Measurements from ENCODE around the gene ZSCAN20. TPM values are rescaled to one million over a fixed set of nuclear protein-coding genes. Genes with fewer than 3 reads are reported as not detected.

Gene ZSCAN20
- total and polyA plus RNA-seq, 9 of the 15 experiments (the other 6 are each of a cell fraction or from before 2014, with no cell fraction given), result 0.36 to 3.3 (median 2.0) TPM

DNA sequence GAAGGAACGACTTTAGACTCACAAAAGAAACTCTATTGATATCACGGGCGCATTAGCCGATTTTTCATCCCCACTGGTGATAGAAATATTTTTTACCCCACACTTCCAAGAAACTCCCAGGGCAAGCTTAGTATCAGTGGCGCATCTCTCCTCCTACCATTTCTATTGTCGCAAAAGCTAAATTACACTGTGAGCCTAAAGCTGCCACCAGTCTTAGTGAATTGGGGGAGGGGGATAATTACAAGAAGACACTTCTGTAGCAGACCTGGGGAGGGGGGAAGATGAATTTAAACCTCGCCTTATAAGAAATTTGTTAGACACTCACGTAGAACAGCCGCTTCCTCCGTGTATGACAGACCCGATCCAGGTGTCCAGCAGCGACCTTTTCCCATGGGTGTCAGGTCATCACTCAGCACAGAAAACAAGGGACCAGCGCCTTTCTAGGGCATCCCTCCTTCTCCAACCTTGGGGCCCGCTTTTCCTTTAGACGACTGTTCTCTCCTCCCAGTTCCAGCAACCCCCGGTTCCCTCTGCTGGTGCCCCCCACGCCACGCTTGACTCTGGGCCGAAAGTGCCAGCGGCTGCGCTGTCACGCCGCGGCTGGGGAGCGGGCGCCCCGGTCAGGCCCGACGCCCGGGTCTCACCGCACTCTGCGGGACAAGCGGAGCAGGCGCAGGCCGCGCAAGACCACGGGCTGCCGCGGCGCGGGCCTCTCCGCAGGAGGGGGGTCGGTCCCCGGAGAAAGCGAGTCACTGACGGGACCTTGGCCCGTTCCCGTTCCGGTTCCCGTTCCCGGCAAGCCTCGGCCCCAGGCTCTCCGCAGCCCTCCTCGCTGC is 42.4 kb upstream of the ZSCAN20 start (continued):
- no peak for TF ChIP-seq ZNF143 (CRISPR knock-in tag; IDR thresholded peaks at IDR 0.05)
- TF ChIP-seq MGA (IDR thresholded peaks at IDR 0.05), result no peak
- TF ChIP-seq ZBTB33 (CRISPR knock-in tag; IDR thresholded peaks at IDR 0.05), result no peak
- TF ChIP-seq ZNF263 (CRISPR knock-in tag; IDR thresholded peaks at IDR 0.05; ENCODE audit: borderline replicate concordance), result no peak
- TF ChIP-seq NRF1 (conservative IDR thresholded peaks at IDR 0.05 in 1 of 2, IDR thresholded peaks at IDR 0.05 in 1 of 2), result no peak; a peak in 2 of 4 replicates
- no peak for TF ChIP-seq DPF2 (IDR thresholded peaks at IDR 0.05)
- no peak for TF ChIP-seq SMARCC2 (IDR thresholded peaks at IDR 0.05; ENCODE audit: low read depth)
- TF ChIP-seq EHMT2 (IDR thresholded peaks at IDR 0.05), result no peak
- no peak for TF ChIP-seq BCOR (IDR thresholded peaks at IDR 0.05)
- no peak for TF ChIP-seq ZNF639 (CRISPR knock-in tag; conservative IDR thresholded peaks at IDR 0.05 in 1 of 2, IDR thresholded peaks at IDR 0.05 in 1 of 2)
- no peak for TF ChIP-seq GATA2 (CRISPR knock-in tag; IDR thresholded peaks at IDR 0.05)

Measured in K562 (cell line).